HCT116 (cell line): Measurements from ENCODE around the gene BFSP1. TPM values are rescaled to one million over a fixed set of nuclear protein-coding genes. Genes with fewer than 3 reads are reported as not detected.

Experiments used
- ATAC-seq: fragments of 200-7000 bp; cut with Tn5 transposase; 2 replicates; pipeline ENCODE4 v1.9.1; 2020; ENCODE audit warnings: mild to moderate bottlenecking, moderate library complexity
- BruUV-seq: library from RNA; stranded (reverse); fragments of 400-500 nt; replicated peaks from 2 replicates; lab custom pipeline; 2021; lab: Mats Ljungman, UMichigan
- CTCF ChIA-PET: fragments of 300-600 bp; sonication (Branson Sonifier 250); formaldehyde crosslinking; loops from one replicate; lab custom pipeline; 2021; ENCODE audit warnings: antibody characterized with exemption; lab: Charles Lee
- POLR2A ChIA-PET: fragments of 300-600, 350-600 bp; sonication (Branson Sonifier 250); formaldehyde crosslinking; loops from one replicate; lab custom pipeline; 2021; ENCODE audit warnings: antibody characterized with exemption; lab: Charles Lee
- RAD21 ChIA-PET, 2 experiments: fragments of 300-600 bp; sonication (Branson Sonifier 250); formaldehyde crosslinking; loops; one replicate each; lab custom pipeline; 2023; ENCODE audit warnings: low total read pairs in 2 of 2; ENCODE audit not compliant: uncharacterized antibody in 2 of 2, unreplicated experiment in 2 of 2, low non-redundant PET in 1 of 2; lab: Charles Lee
- DNase-seq: peaks from one replicate; pipeline ENCODE4 v3.0.0-alpha.2; 2010; ENCODE audit warnings: low read depth, low spot score
- H2AFZ ChIP-seq: fragments of 200-600 bp; shearing (Covaris generic), sonication (generic); 2 replicates; pipeline ENCODE4 v1.6.1; 2017; ENCODE audit warnings: low read depth, mixed run types, mixed read lengths, antibody characterized with exemption, low read length; ENCODE audit not compliant: poor library complexity, severe bottlenecking
- H3K27ac ChIP-seq: 2 replicates; pipeline ENCODE4 v1.5.1; 2012; ENCODE audit warnings: low read depth, low read length
- H3K27me3 ChIP-seq: fragments of 200-600 bp; sonication (generic); 2 replicates; pipeline ENCODE4 v1.6.1; 2016; ENCODE audit warnings: mixed run types, low read length, mixed read lengths; ENCODE audit not compliant: insufficient read depth
- H3K36me3 ChIP-seq, 2 experiments: fragments of 200-500 bp in 1 of 2; fragments of 200-600 bp in 1 of 2; sonication (Bioruptor generic) in 1 of 2; sonication (generic) in 1 of 2; 2 replicates each; pipeline versions ENCODE4 v1.5.1 to v1.6.1; 2014 to 2016; ENCODE audit warnings: low read length in 2 of 2, inconsistent platforms in 1 of 2, mixed read lengths in 1 of 2, mixed run types in 1 of 2; ENCODE audit not compliant: insufficient read depth in 2 of 2, control insufficient read depth in 1 of 2
- H3K4me1 ChIP-seq, 2 experiments: fragments of 200-600 bp in 1 of 2; sonication (generic) in 1 of 2; 2 replicates each; pipeline versions ENCODE4 v1.5.1 to v1.6.1; 2012 to 2017; ENCODE audit warnings: low read length in 2 of 2, inconsistent platforms in 1 of 2, mild to moderate bottlenecking in 1 of 2, mixed read lengths in 1 of 2, mixed run types in 1 of 2, moderate library complexity in 1 of 2; ENCODE audit not compliant: insufficient read depth in 2 of 2, control insufficient read depth in 1 of 2
- H3K4me2 ChIP-seq: fragments of 200-600 bp; sonication (generic); 2 replicates; pipeline ENCODE4 v1.6.1; 2017; ENCODE audit warnings: mixed run types, low read length, mixed read lengths
- H3K4me3 ChIP-seq, 2 experiments: fragments of 200-600 bp in 1 of 2; sonication (generic) in 1 of 2; replicated peaks in 1 of 2; 2 replicates each; pipeline ENCODE4 v1.5.1; 2011 to 2016; ENCODE audit warnings: low read length in 2 of 2, control low read depth in 1 of 2, low read depth in 1 of 2, mild to moderate bottlenecking in 1 of 2, mixed read lengths in 1 of 2, mixed run types in 1 of 2
- H3K79me2 ChIP-seq: fragments of 200-600 bp; sonication (generic); 2 replicates; pipeline ENCODE4 v1.6.1; 2017; ENCODE audit warnings: mild to moderate bottlenecking, mixed run types, low read length, moderate library complexity, mixed read lengths; ENCODE audit not compliant: insufficient read depth
- H3K9ac ChIP-seq: fragments of 200-600 bp; sonication (generic); 2 replicates; pipeline ENCODE4 v1.6.1; 2016; ENCODE audit warnings: low read length, mixed read lengths
- H3K9me2 ChIP-seq: fragments of 200-600 bp; sonication (generic), shearing (Covaris generic); 2 replicates; pipeline ENCODE4 v1.6.1; 2017; ENCODE audit warnings: mixed run types, mild to moderate bottlenecking, moderate library complexity; ENCODE audit not compliant: insufficient read depth
- H3K9me3 ChIP-seq, 2 experiments: fragments of 200-500 bp in 1 of 2; fragments of 200-600 bp in 1 of 2; sonication (Bioruptor generic) in 1 of 2; sonication (generic) in 1 of 2; 2 replicates each; pipeline ENCODE4 v1.6.1; 2014 to 2017; ENCODE audit warnings: low read length in 2 of 2, mixed read lengths in 2 of 2, inconsistent platforms in 1 of 2, low read depth in 1 of 2, mild to moderate bottlenecking in 1 of 2, mixed run types in 1 of 2, moderate library complexity in 1 of 2; ENCODE audit not compliant: control insufficient read depth in 1 of 2, insufficient read depth in 1 of 2
- H4K20me1 ChIP-seq: fragments of 200-600 bp; sonication (generic), shearing (Covaris generic); 2 replicates; pipeline ENCODE4 v1.6.1; 2017; ENCODE audit warnings: mixed run types, mild to moderate bottlenecking, moderate library complexity; ENCODE audit not compliant: insufficient read depth
- ELF1 ChIP-seq: IDR thresholded peaks from 2 replicates; pipeline ENCODE4 v1.6.1; 2012; ENCODE audit warnings: low read depth, borderline replicate concordance
- EZH2 ChIP-seq: fragments of 200-600 bp; sonication (generic); IDR thresholded peaks from 2 replicates; pipeline ENCODE4 v1.6.1; 2017; ENCODE audit warnings: antibody characterized with exemption, mixed run types
- EZH2phosphoT487 ChIP-seq: fragments of 200-600 bp; IDR thresholded peaks from 2 replicates; pipeline ENCODE4 v1.6.1; 2018; ENCODE audit warnings: antibody characterized with exemption, borderline replicate concordance
- JUND ChIP-seq: IDR thresholded peaks from 2 replicates; pipeline ENCODE4 v1.6.1; 2012
- TCF7L2 ChIP-seq: IDR thresholded peaks from 2 replicates; pipeline ENCODE4 v1.7.0; 2011; ENCODE audit warnings: borderline replicate concordance, inconsistent platforms; ENCODE audit not compliant: insufficient read depth, insufficient read length; ENCODE audit errors: extremely low read depth
- YY1 ChIP-seq: IDR thresholded peaks from 2 replicates; pipeline ENCODE4 v1.6.1; 2011; ENCODE audit warnings: low read length, low read depth, moderate library complexity, mild to moderate bottlenecking; ENCODE audit not compliant: insufficient replicate concordance; ENCODE audit errors: extremely low read depth
- ZFX ChIP-seq: fragments of 450-650 bp; IDR thresholded peaks from 2 replicates; pipeline ENCODE4 v1.6.1; 2017
- ZNF274 ChIP-seq: fragments of 200-500 bp; sonication (Bioruptor generic); IDR thresholded peaks from 2 replicates; pipeline ENCODE4 v1.6.1; 2014; ENCODE audit warnings: mild to moderate bottlenecking, low read depth, low read length, inconsistent platforms
- intact Hi-C: fragments of 100-400 bp; cut with micrococcal nuclease; formaldehyde crosslinking; loops from 2 replicates; pipeline ENCODE4 v1.10.0; 2022
- total RNA-seq: library from RNA; stranded (reverse); gene quantifications from one replicate; pipeline ENCODE4 v1.2.1, GENCODE V29; 2021; ENCODE audit not compliant: unreplicated experiment
- TF ChIP-seq, protein P1 (sequence below): IDR thresholded peaks from 2 replicates; pipeline ENCODE4 v1.6.1; 2012

The BFSP1 gene
- total RNA-seq, 1 experiment from 2014 or later = 8.8 TPM

- no peaks in the 10 kb centered on the region for H3K9me2 ChIP-seq
- H3K4me2 ChIP-seq = no peak overlapping the region
- ChIA-PET CTCF (no interaction called here), RAD21 (no interaction called here), POLR2A (no interaction called here)
- no TSS peak for BruUV-seq
- DNase-seq = no peak
- H3K4me1 ChIP-seq = no peaks in the 10 kb centered on the region
- peaks cover 23% of the 10 kb centered on the region for H3K27me3 ChIP-seq
- no peak overlapping the region for H3K4me3 ChIP-seq
- intact Hi-C loops = no loop called here
- no peak for ATAC-seq
- H3K9me3 ChIP-seq = no peaks in the 10 kb centered on the region
- H3K9ac ChIP-seq = no peak overlapping the region
- no peaks in the 10 kb centered on the region for H3K36me3 ChIP-seq
- H3K27ac ChIP-seq = no peak overlapping the region
- H4K20me1 ChIP-seq = no peaks in the 10 kb centered on the region
- H3K79me2 ChIP-seq = no peaks in the 10 kb centered on the region
- H2AFZ ChIP-seq = no peak overlapping the region
- TF ChIP-seq ZNF274 (no peak), YY1 (no peak), JUND (no peak), EZH2phosphoT487 (no peak)
Measured at GRCh38 chr20:17457079-17457478, 74.1 kb downstream of the BFSP1 start.

DNA sequence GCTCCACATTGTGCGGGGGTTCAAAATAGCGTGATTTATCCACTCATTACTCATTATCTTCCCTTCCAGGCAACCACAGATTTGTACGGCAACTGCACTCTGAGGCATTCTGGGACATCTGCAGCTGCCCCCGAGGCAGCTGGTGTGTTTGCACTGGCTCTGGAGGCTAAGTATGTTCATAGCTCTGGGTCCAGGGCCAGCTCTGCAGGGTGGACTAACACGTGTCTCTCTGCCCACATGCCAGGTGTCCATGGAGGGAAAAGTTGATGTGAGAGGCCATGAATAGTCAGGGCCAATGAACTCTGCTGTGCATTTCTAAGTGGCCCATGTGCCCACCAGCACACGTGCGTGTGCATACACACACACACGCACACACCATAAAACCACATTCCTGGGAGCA lies 74.9 kb downstream of the BFSP1 start:
- ChIA-PET CTCF (no interaction called here), RAD21 (no interaction called here)
- Histone ChIP-seq H3K36me3 (no peaks in the 10 kb centered on the region), H3K27ac (no peak overlapping the region), H2AFZ (no peak overlapping the region), H3K9ac (no peak overlapping the region), H3K79me2 (no peaks in the 10 kb centered on the region), H3K9me2 (no peaks in the 10 kb centered on the region)
- no peak for ATAC-seq
- TF ChIP-seq ZFX (no peak), YY1 (no peak), ELF1 (no peak), TCF7L2 (no peak), EZH2 (no peak)
- TF ChIP-seq, protein P1, sequence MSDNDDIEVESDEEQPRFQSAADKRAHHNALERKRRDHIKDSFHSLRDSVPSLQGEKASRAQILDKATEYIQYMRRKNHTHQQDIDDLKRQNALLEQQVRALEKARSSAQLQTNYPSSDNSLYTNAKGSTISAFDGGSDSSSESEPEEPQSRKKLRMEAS = no peak
- TF ChIP-seq, all 23 proteins: peak for 0
- BruUV-seq = no TSS peak
- no peak overlapping the region for H3K4me2 ChIP-seq
- H3K9me3 ChIP-seq = no peaks in the 10 kb centered on the region
- H4K20me1 ChIP-seq = no peaks in the 10 kb centered on the region
- POLR2A ChIA-PET = no interaction called here
- H3K27me3 ChIP-seq = peaks cover 25% of the 10 kb centered on the region
- no peaks in the 10 kb centered on the region for H3K4me1 ChIP-seq
- intact Hi-C loops = no loop called here
- no peak for DNase-seq
- no peak overlapping the region for H3K4me3 ChIP-seq
